ENCODE data around the gene TRAPPC12.
A peak's percentile ranks its signal among the peaks of the same experiment; 100 is the strongest.
"Not testable (repeated sequence)": the region's sequence is repeated elsewhere in the genome, so short reads cannot be mapped to it uniquely, and the experiment has no call there.

TRAPPC12 gene

DNA sequence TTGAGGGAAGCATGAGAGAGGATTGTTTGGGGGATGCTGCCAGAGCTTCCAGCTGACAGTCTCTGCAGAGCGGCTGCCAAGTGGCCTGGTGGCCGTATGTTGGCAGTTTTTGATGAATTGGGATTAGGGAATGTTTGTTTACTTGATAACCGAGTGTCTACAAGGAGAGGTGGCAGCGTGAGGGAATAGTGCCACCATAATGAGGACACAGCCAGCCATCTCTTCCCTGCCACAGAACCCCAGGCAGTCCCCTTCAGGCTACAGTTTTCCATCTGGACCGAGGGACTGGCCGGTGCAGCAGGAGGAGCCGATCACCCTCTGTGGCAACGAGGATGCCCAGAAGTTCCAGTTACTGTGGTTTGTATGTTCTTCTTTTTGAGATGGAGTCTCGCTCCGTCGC is 55.2 kb downstream of the TRAPPC12 start:
- peaks cover 18% of the 10 kb centered on the region for H3K4me1 ChIP-seq
- no peak overlapping the region for H3K9ac ChIP-seq

DNA sequence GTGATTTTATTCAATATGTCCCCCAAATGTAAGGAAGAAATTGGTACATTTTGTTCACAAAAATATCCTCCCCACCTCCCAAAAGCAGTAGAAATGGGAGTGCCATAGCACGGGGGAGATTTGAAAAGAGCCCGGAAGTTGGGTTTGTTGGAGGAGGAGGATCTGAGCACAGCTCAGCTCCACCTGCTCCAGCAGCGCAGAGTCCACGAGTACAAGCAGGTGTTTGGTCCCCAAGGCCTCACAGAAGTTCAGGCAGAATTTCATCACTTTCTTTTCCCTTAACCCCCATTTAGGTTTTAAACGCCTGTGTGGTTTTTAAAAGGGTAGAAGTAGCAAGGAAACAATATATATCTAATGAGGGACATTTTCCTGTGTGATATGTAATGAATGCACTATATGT is 56.0 kb downstream of the TRAPPC12 start:
- H3K4me1 ChIP-seq, result peaks cover 18% of the 10 kb centered on the region
- H3K4me3 ChIP-seq, result no peak overlapping the region
- no peak for TF ChIP-seq Cebpa-rat (IDR thresholded peaks at IDR 0.05)
- no peaks in the 10 kb centered on the region for H4K20me1 ChIP-seq
- no peak overlapping the region for H3K9ac ChIP-seq
- no peak overlapping the region for H3K27ac ChIP-seq
- peak overlapping the region; percentile 22; the same call in 1 of the 2 replicates for H3K4me2 ChIP-seq
- peaks cover 22% of the 10 kb centered on the region for H3K36me3 ChIP-seq
- no peaks in the 10 kb centered on the region for H3K27me3 ChIP-seq
- no peaks in the 10 kb centered on the region for H3K9me3 ChIP-seq

More for the DNA sequence above, 55.2 kb downstream of the TRAPPC12 start:
- H4K20me1 ChIP-seq, result no peaks in the 10 kb centered on the region
- no peaks in the 10 kb centered on the region for H3K9me3 ChIP-seq
- peaks cover 28% of the 10 kb centered on the region for H3K36me3 ChIP-seq
- no peak overlapping the region for H3K4me3 ChIP-seq
- H3K27ac ChIP-seq, result no peak overlapping the region
- no peak for TF ChIP-seq Cebpa-rat (IDR thresholded peaks at IDR 0.05)
- H3K4me2 ChIP-seq, result peak overlapping the region; percentile 22
- H3K27me3 ChIP-seq, result no peaks in the 10 kb centered on the region

DNA sequence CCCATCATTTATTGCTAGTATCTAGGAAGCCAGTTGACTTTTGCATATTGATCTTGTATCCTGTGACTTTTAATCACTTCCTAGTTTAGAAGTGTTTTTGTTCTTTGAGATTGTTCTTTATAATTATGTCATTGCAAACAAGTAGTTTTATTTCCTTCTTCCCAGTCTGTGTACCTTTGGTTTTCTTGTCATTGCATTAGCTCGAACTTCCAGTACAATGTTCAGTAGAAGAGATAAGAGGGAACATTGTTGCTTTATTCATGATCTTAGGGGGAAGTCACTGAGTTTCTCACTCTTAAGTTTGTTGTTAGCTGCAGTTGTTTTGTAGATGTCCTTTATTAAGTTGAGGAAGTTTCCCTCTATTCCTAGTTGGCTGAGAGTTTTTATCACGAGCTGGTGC is 61.0 kb downstream of the TRAPPC12 start:
- H3K27ac ChIP-seq, result no peak overlapping the region
- H3K9me3 ChIP-seq, result no peaks in the 10 kb centered on the region
- no peak overlapping the region for H3K9ac ChIP-seq
- H3K36me3 ChIP-seq, result peaks cover 32% of the 10 kb centered on the region
- no peak overlapping the region for H3K4me3 ChIP-seq
- no peaks in the 10 kb centered on the region for H3K27me3 ChIP-seq
- peaks cover 7% of the 10 kb centered on the region; the same call in 1 of the 2 replicates for H3K4me1 ChIP-seq
- TF ChIP-seq Cebpa-rat (IDR thresholded peaks at IDR 0.05), result no peak
- H3K4me2 ChIP-seq, result no peak overlapping the region
- no peaks in the 10 kb centered on the region for H4K20me1 ChIP-seq

DNA sequence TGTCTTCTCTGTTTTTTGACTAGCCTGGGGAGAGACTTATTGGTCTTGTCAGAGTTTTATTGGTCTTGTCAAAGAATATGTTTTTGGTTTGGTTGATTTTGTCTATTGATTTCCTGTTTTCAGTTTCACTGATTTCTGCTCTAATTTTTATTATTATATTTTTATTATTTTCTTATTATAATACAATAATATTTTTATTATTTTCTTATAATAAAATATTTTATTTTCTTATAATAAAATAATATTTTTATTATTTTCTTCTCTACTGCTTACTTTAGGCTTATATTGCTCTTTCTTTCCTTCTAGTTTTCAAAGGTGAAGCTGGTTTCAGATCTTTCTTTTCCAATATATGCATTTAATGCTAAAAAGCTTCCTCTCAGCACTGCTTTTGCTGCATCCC is 62.0 kb downstream of the TRAPPC12 start:
- Histone ChIP-seq H3K27me3 (no peaks in the 10 kb centered on the region), H3K9ac (no peak overlapping the region), H3K4me1 (no peaks in the 10 kb centered on the region), H3K4me3 (no peak overlapping the region), H3K4me2 (no peak overlapping the region), H3K36me3 (peaks cover 37% of the 10 kb centered on the region), H3K27ac (no peak overlapping the region), H3K9me3 (no peaks in the 10 kb centered on the region), H4K20me1 (no peaks in the 10 kb centered on the region)
- no peak for TF ChIP-seq Cebpa-rat (IDR thresholded peaks at IDR 0.05)

DNA sequence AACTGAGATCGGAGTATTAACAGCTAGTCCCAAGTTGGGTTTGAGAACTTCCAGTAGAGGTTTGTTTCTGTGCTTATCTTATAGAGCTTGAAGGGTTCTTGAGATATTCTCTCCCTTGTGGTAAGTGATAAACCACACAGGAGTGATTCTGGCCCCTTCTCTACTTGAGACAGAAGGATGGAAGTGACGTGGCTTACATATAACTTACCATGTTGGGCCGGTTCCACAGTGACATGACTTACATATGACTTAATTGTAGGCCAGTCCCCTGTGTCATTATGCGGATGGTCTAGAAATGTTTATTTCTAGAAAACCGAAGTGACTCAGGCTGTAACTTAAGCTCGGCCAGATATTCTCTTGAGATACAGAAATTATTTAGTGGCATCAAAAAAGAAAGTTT is 62.7 kb downstream of the TRAPPC12 start:
- no peaks in the 10 kb centered on the region for H3K9me3 ChIP-seq
- H3K4me2 ChIP-seq, result no peak overlapping the region
- no peak overlapping the region for H3K9ac ChIP-seq
- H3K4me3 ChIP-seq, result no peak overlapping the region
- H4K20me1 ChIP-seq, result no peaks in the 10 kb centered on the region
- peaks cover 44% of the 10 kb centered on the region for H3K36me3 ChIP-seq
- no peaks in the 10 kb centered on the region for H3K4me1 ChIP-seq
- no peak for TF ChIP-seq Cebpa-rat (IDR thresholded peaks at IDR 0.05)
- no peak overlapping the region for H3K27ac ChIP-seq
- no peaks in the 10 kb centered on the region for H3K27me3 ChIP-seq

DNA sequence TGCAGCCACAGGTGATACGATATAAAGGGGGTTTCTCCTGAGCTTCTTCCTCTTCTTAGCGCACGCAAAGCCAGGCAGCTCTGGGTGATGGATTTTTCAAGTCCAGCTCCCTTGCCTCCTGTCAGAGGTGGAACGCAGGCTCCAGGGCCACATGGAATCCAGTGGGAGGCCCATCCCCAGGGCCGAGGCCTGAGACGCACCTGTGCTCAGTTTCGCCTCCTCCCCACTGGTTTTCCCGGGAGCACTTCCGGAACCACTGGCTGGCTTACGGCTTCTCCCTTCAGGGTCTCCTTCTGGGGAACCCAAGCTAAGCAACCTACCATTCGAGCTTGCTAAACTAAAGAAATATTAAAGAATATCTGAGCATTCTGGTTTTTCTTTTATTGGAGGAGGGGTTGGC is 63.6 kb downstream of the TRAPPC12 start:
- H3K4me3 ChIP-seq, result no peak overlapping the region

DNA sequence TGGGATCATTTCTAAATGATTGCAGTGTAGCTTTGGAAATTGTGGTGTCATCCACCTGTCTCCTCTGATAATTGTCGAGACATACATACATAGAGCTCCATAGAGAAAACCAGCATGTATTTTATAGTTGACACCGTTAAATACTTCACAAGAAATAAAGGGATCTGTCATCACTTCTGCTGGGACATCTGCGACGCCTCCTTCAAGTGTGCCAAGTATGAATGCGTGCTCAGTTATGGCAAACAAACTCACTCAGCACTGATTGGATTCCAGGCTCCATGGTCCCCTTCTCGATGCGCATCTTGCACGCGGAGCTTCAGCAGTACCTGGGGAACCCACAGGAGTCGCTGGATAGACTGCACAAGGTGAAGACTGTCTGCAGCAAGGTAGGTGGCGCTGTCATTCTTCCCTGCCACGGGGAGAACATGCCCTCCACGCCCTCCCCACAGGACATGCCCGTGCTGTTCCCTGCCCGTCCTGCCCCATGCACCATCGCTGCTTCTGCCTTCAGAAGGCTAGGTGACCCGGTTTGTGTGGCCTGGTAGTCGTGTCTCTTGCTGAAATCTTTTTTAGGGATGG is 64.1 kb downstream of the TRAPPC12 start:
- H4K20me1 ChIP-seq, result no peaks in the 10 kb centered on the region
- TF ChIP-seq Cebpa-rat (IDR thresholded peaks at IDR 0.05), result no peak
- H3K36me3 ChIP-seq, result peaks cover 58% of the 10 kb centered on the region
- no peak overlapping the region for H3K9ac ChIP-seq
- H3K9me3 ChIP-seq, result no peaks in the 10 kb centered on the region
- H3K27me3 ChIP-seq, result no peaks in the 10 kb centered on the region
- no peak overlapping the region for H3K4me3 ChIP-seq
- no peaks in the 10 kb centered on the region for H3K4me1 ChIP-seq
- no peak overlapping the region for H3K4me2 ChIP-seq
- no peak overlapping the region for H3K27ac ChIP-seq

More for the DNA sequence above, 63.6 kb downstream of the TRAPPC12 start:
- peaks cover 53% of the 10 kb centered on the region for H3K36me3 ChIP-seq
- H3K27ac ChIP-seq, result no peak overlapping the region
- H3K4me2 ChIP-seq, result no peak overlapping the region
- H3K9ac ChIP-seq, result no peak overlapping the region
- H3K4me1 ChIP-seq, result no peaks in the 10 kb centered on the region
- TF ChIP-seq Cebpa-rat (IDR thresholded peaks at IDR 0.05), result no peak
- no peaks in the 10 kb centered on the region for H4K20me1 ChIP-seq
- H3K27me3 ChIP-seq, result no peaks in the 10 kb centered on the region
- no peaks in the 10 kb centered on the region for H3K9me3 ChIP-seq

DNA sequence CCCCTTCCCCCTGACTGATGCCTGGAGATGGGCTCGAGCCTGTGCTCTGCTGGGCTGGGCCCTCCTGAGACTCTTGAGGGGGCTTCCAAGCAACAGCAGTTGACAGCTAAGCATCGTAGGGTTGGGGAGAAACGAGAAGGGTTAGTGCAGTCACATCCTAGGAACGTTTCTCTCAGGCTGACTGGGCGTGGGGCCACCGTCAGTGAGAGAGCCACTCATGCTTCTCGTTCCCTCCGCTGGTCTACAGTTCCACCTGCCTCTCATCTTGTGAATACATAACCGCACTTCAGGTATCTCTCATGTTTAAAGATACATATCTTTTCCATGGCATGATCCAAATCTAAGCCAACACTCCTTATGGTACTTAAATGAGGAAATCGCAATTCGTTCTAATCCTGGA is 66.4 kb downstream of the TRAPPC12 start:
- Histone ChIP-seq H3K36me3 (peaks cover 77% of the 10 kb centered on the region), H3K27me3 (peaks cover 11% of the 10 kb centered on the region; the same call in 1 of the 2 replicates), H3K9ac (no peak overlapping the region), H3K4me1 (peaks cover 12% of the 10 kb centered on the region), H3K27ac (no peak overlapping the region), H3K9me3 (no peaks in the 10 kb centered on the region), H3K4me2 (no peak overlapping the region), H4K20me1 (peaks cover 7% of the 10 kb centered on the region), H3K4me3 (no peak overlapping the region)
- no peak for TF ChIP-seq Cebpa-rat (IDR thresholded peaks at IDR 0.05)

DNA sequence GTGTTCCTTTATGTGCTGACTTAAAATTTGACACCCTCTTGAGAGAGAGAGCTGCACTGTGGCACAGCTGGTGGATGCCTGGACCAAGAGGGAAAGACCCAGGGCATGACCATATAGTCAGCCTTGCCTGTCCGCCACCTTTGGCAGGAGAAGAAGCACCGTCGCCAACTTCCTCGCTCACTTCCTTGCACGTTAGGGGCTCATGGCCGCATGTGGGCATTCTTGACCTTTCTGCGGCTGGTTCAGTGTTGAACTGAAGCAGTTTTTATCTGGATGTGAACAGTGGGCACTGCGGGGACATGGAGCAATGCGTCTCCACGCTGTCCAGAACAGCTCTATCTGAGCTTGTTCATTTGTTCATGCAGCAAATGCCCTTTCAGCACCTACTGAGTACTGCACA is 66.9 kb downstream of the TRAPPC12 start:
- H4K20me1 ChIP-seq, result peaks cover 11% of the 10 kb centered on the region
- no peak overlapping the region for H3K4me3 ChIP-seq
- H3K9me3 ChIP-seq, result no peaks in the 10 kb centered on the region
- H3K4me2 ChIP-seq, result no peak overlapping the region
- no peak overlapping the region for H3K9ac ChIP-seq
- no peak for TF ChIP-seq Cebpa-rat (IDR thresholded peaks at IDR 0.05)
- no peak overlapping the region for H3K27ac ChIP-seq
- H3K36me3 ChIP-seq, result peaks cover 77% of the 10 kb centered on the region
- peaks cover 12% of the 10 kb centered on the region for H3K4me1 ChIP-seq
- peaks cover 16% of the 10 kb centered on the region for H3K27me3 ChIP-seq

DNA sequence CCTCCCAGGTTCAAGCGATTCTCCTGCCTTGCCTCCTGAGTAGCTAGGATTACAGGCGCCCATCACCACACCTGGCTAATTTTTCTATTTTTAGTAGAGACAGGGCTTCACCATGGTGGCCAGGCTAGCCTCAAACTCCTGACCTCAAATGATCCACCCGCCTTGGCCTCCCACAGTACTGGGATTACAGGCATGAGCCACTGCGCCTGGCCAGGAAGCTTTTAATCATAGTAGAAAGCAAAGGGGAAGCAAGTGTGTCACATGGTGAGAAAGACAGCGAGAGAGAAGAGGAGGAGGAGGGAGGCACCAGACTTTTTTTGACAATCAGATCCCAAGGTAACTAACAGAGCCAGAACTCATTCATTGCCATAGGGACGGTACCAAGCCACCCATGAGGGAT is 67.7 kb downstream of the TRAPPC12 start:
- H3K4me3 ChIP-seq, H3K9ac ChIP-seq, H3K4me2 ChIP-seq, H3K27ac ChIP-seq, H3K9me3 ChIP-seq: not testable (repeated sequence)
- Histone ChIP-seq H3K36me3 (peaks cover 85% of the 10 kb centered on the region), H3K27me3 (peaks cover 24% of the 10 kb centered on the region), H3K4me1 (peaks cover 20% of the 10 kb centered on the region), H4K20me1 (peaks cover 19% of the 10 kb centered on the region)

DNA sequence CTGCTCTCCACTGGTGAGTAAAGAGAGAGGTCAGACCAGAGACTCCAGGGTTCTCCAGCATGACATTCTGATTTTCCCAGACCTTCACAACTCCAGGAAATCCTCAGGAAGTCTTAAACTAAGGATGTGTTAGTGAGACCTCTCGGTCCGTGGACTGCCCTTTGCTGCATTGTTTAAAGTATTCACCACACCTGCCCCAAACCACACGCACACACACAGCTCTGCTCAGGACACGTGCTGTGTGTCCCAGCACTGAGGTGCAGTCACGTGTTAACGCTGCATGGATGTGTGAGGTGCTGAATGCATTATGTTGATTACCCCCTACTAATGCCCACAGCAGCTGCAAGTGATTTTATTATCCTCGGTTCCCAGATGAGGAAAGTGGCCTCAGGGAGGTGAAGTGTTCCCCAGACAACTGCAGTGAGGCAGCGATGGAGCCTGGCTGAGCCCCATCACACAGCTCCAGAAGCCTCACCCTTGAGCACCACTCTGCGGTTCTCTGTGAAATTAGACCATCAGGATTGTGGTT is 68.4 kb downstream of the TRAPPC12 start:
- Histone ChIP-seq H3K36me3 (peaks cover 88% of the 10 kb centered on the region), H3K4me1 (peaks cover 24% of the 10 kb centered on the region), H3K27ac (no peak overlapping the region), H3K9me3 (no peaks in the 10 kb centered on the region), H3K27me3 (peaks cover 31% of the 10 kb centered on the region), H3K4me3 (no peak overlapping the region), H3K9ac (no peak overlapping the region), H4K20me1 (peaks cover 26% of the 10 kb centered on the region), H3K4me2 (no peak overlapping the region)
- TF ChIP-seq Cebpa-rat (IDR thresholded peaks at IDR 0.05), result no peak

DNA sequence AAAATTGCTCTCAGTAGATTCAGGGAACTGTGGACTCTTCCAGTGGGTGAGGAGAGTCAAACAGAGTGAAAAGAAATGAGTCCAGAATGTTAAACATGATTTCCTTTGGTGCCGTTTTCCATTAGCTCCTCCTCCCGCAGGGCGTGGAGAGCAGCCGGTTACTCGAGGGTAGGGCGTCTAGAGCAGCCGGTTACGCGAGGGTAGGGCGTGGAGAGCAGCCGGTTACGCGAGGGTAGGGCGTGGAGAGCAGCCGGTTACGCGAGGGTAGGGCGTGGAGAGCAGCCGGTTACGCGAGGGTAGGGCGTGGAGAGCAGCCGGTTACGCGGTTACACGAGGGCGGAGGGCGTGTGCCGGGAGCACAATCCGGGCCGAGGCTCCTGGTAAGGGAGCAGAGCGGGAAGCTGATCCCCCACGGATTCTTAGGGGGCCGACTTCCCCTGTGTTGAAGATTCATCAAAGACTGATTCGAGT is 69.0 kb downstream of the TRAPPC12 start:
- peaks cover 29% of the 10 kb centered on the region for H3K4me1 ChIP-seq
- H3K4me3 ChIP-seq, H3K9ac ChIP-seq, H3K9me3 ChIP-seq, H3K4me2 ChIP-seq, H3K27ac ChIP-seq: not testable (repeated sequence)
- peaks cover 88% of the 10 kb centered on the region for H3K36me3 ChIP-seq
- peaks cover 32% of the 10 kb centered on the region for H4K20me1 ChIP-seq
- H3K27me3 ChIP-seq, result peaks cover 37% of the 10 kb centered on the region
